SK-N-SH (cell line): ENCODE measurements around the gene SLC15A1. TPM values are rescaled to one million over a fixed set of nuclear protein-coding genes. Genes with fewer than 3 reads are reported as not detected.

ENCODE experiments used
- CTCF ChIA-PET: fragments of 300-600, 350-600 bp; formaldehyde crosslinking; extraction: SDS; loops from one replicate; lab custom pipeline; 2021; lab: Yijun Ruan, JAX
- POLR2A ChIA-PET: fragments of 350-600 bp; sonication (Branson Sonifier 250); formaldehyde crosslinking; extraction: SDS; loops from one replicate; lab custom pipeline; 2020; ENCODE audit warnings: antibody characterized with exemption, inconsistent platforms; lab: Yijun Ruan, JAX
- DNase-seq: peaks from one replicate; pipeline ENCODE4 v3.0.0; 2012
- H2AFZ ChIP-seq: fragments of 200-600 bp; sonication (generic); 2 replicates; pipeline ENCODE4 v1.8.1; 2016; ENCODE audit warnings: antibody characterized with exemption, mild to moderate bottlenecking, low read depth
- H3F3A ChIP-seq: fragments of 200-600 bp; sonication (generic); replicated peaks from 2 replicates; pipeline ENCODE3; 2016; ENCODE audit warnings: antibody characterized with exemption, mild to moderate bottlenecking; ENCODE audit not compliant: insufficient read depth
- H3K27ac ChIP-seq, 2 experiments: fragments of 200-500 bp in 1 of 2; fragments of 200-600 bp in 1 of 2; sonication (Bioruptor generic) in 1 of 2; sonication (generic), shearing (Covaris generic) in 1 of 2; 2 replicates each; pipeline versions ENCODE4 v1.5.1 to v1.6.1; 2014 to 2016; ENCODE audit warnings: low read depth in 2 of 2, inconsistent platforms in 1 of 2, low read length in 1 of 2, mild to moderate bottlenecking in 1 of 2, mixed read lengths in 1 of 2
- H3K27me3 ChIP-seq: fragments of 200-600 bp; sonication (generic), shearing (Covaris generic); 2 replicates; pipeline ENCODE4 v1.6.1; 2016; ENCODE audit warnings: mixed run types; ENCODE audit not compliant: insufficient read depth
- H3K36me3 ChIP-seq, 2 experiments: fragments of 200-500 bp in 1 of 2; fragments of 200-600 bp in 1 of 2; sonication (Bioruptor generic) in 1 of 2; sonication (generic) in 1 of 2; replicated peaks in 1 of 2; 2 replicates each; pipeline versions ENCODE3 to v1.5.1; 2014 to 2016; ENCODE audit warnings: low read length in 1 of 2, mild to moderate bottlenecking in 1 of 2; ENCODE audit not compliant: insufficient read depth in 2 of 2, control insufficient read depth in 1 of 2
- H3K4me1 ChIP-seq, 2 experiments: fragments of 200-500 bp in 1 of 2; fragments of 200-600 bp in 1 of 2; sonication (Bioruptor generic) in 1 of 2; sonication (generic), shearing (Covaris generic) in 1 of 2; 2 replicates each; pipeline versions ENCODE4 v1.5.1 to v1.6.1; 2014 to 2016; ENCODE audit warnings: low read depth in 1 of 2, low read length in 1 of 2, mixed run types in 1 of 2; ENCODE audit not compliant: insufficient read depth in 2 of 2, control insufficient read depth in 1 of 2
- H3K4me2 ChIP-seq: fragments of 200-600 bp; sonication (generic), shearing (Covaris generic); 2 replicates; pipeline ENCODE4 v1.6.1; 2017; ENCODE audit warnings: mixed run types
- H3K4me3 ChIP-seq, 2 experiments: fragments of 200-500 bp in 1 of 2; fragments of 200-600 bp in 1 of 2; sonication (Bioruptor generic) in 1 of 2; sonication (generic), shearing (Covaris generic) in 1 of 2; 2 replicates each; pipeline versions ENCODE4 v1.5.1 to v1.8.1; 2014 to 2016; ENCODE audit warnings: low read depth in 2 of 2, inconsistent platforms in 1 of 2, low read length in 1 of 2, mild to moderate bottlenecking in 1 of 2, mixed read lengths in 1 of 2, moderate library complexity in 1 of 2
- H3K79me2 ChIP-seq: fragments of 200-600 bp; sonication (generic); 2 replicates; pipeline ENCODE4 v1.8.1; 2017; ENCODE audit warnings: mild to moderate bottlenecking; ENCODE audit not compliant: insufficient read depth
- H3K9ac ChIP-seq: fragments of 200-600 bp; sonication (generic); 2 replicates; pipeline ENCODE4 v1.6.1; 2017; ENCODE audit warnings: mixed run types
- H3K9me2 ChIP-seq: fragments of 200-600 bp; sonication (generic); 2 replicates; pipeline ENCODE4 v1.6.1; 2017; ENCODE audit warnings: mixed run types
- H3K9me3 ChIP-seq: fragments of 200-600 bp; sonication (generic); 2 replicates; pipeline ENCODE4 v1.6.1; 2017; ENCODE audit warnings: mixed run types, mild to moderate bottlenecking, moderate library complexity
- H4K20me1 ChIP-seq: fragments of 200-600 bp; sonication (generic); 2 replicates; pipeline ENCODE4 v1.6.1; 2017; ENCODE audit warnings: mild to moderate bottlenecking, mixed run types; ENCODE audit not compliant: insufficient read depth
- CHD2 ChIP-seq: fragments of 150-350 bp; IDR thresholded peaks from 2 replicates; pipeline ENCODE4 v1.6.1; 2018; ENCODE audit warnings: low read length; ENCODE audit not compliant: partially characterized antibody
- ELF1 ChIP-seq: IDR thresholded peaks from 2 replicates; pipeline ENCODE4 v1.4.0; 2012
- EZH2phosphoT487 ChIP-seq: fragments of 200-600 bp; sonication (generic); IDR thresholded peaks from 2 replicates; pipeline ENCODE4 v1.6.1; 2017; ENCODE audit warnings: low read depth, mixed run types, mild to moderate bottlenecking, antibody characterized with exemption, moderate library complexity, borderline replicate concordance
- FOXM1 ChIP-seq: IDR thresholded peaks from 2 replicates; pipeline ENCODE4 v1.4.0; 2012; ENCODE audit warnings: low read depth, mild to moderate bottlenecking
- GATA2 ChIP-seq: sonication (generic); formaldehyde crosslinking; IDR thresholded peaks from 2 replicates; pipeline ENCODE4 v1.5.0; 2020; ENCODE audit warnings: mild to moderate bottlenecking, missing genetic modification reagents
- JUND ChIP-seq: IDR thresholded peaks from 2 replicates; pipeline ENCODE4 v1.4.0; 2012
- MEF2A ChIP-seq: IDR thresholded peaks from 2 replicates; pipeline ENCODE4 v1.4.0; 2012; ENCODE audit warnings: low read depth, borderline replicate concordance
- NFIC ChIP-seq: IDR thresholded peaks from 2 replicates; pipeline ENCODE4 v1.4.0; 2012; ENCODE audit warnings: borderline replicate concordance
- POLR2AphosphoS5 ChIP-seq: IDR thresholded peaks from 2 replicates; pipeline ENCODE4 v1.6.1; 2012; ENCODE audit warnings: low read depth, low read length
- RCOR1 ChIP-seq: fragments of 150-350 bp; IDR thresholded peaks from 2 replicates; pipeline ENCODE4 v1.6.1; 2017; ENCODE audit warnings: antibody characterized with exemption, low read length
- RFX5 ChIP-seq: IDR thresholded peaks from 2 replicates; pipeline ENCODE4 v1.6.1; 2012; ENCODE audit warnings: mild to moderate bottlenecking, improper control_type of control experiment, low read length
- TEAD4 ChIP-seq: IDR thresholded peaks from 2 replicates; pipeline ENCODE4 v1.4.0; 2012; ENCODE audit warnings: mild to moderate bottlenecking, borderline replicate concordance; ENCODE audit not compliant: insufficient read depth
- YY1 ChIP-seq: IDR thresholded peaks from 2 replicates; pipeline ENCODE4 v1.4.0; 2012; ENCODE audit warnings: low read depth, mild to moderate bottlenecking
- WGBS: methylation state at CpG from one replicate; pipeline ENCODE4 v1.1.6; 2017; ENCODE audit warnings: low lambda C conversion rate; 5-methylcytosine and 5-hydroxymethylcytosine counted together
- polyA plus RNA-seq, 3 experiments: library from polyadenylated mRNA; depleted of rRNA; stranded (reverse); fragments of >200 nt; gene quantifications; 2 replicates each; pipeline ENCODE4 v1.2.3, GENCODE V29; 2012
- TF ChIP-seq, protein P1 (sequence below): IDR thresholded peaks from 2 replicates; pipeline ENCODE4 v1.4.0; 2012; ENCODE audit warnings: low read depth, borderline replicate concordance
- TF ChIP-seq, protein P2 (sequence below): IDR thresholded peaks from 2 replicates; pipeline ENCODE4; 2012

SLC15A1 gene
- polyA plus RNA-seq, 1 of the 3 experiments (the other 2 are of a cell fraction): not detected

DNA sequence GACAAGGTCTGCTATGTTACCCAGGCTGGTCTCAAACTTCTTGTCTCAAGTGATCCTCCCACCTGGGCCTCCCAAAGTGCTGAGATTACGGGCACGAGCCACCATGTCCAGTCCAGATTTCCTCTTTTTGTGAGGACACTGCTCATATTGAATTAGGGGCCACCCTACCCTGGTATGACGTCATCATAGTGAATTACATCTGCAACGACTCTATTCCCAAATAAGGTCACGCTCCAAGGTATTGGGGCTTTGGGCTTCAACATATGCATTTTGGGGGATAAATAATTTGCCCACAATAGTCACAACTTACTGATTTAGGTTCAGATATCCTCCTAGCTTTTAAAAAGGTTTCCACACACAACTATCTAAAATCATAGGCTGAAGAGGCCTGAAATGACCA, 9.5 kb downstream of the SLC15A1 start:
- Histone ChIP-seq H3K4me2 (no peak overlapping the region), H3K4me3 (no peak overlapping the region), H3K36me3 (no peaks in the 10 kb centered on the region), H3K9me3 (no peaks in the 10 kb centered on the region), H4K20me1 (no peaks in the 10 kb centered on the region), H2AFZ (no peak overlapping the region), H3K9me2 (no peaks in the 10 kb centered on the region), H3K79me2 (no peaks in the 10 kb centered on the region), H3F3A (no peaks in the 10 kb centered on the region), H3K9ac (no peak overlapping the region), H3K4me1 (no peaks in the 10 kb centered on the region), H3K27me3 (no peaks in the 10 kb centered on the region; the same call in 1 of the 2 replicates), H3K27ac (no peak overlapping the region)
- ChIA-PET POLR2A (no interaction called here), CTCF (no interaction called here)
- DNase-seq: no peak
- 68% methylated on average over 5 of the region's 5 CpGs for WGBS
- TF ChIP-seq FOXM1: no peak

DNA sequence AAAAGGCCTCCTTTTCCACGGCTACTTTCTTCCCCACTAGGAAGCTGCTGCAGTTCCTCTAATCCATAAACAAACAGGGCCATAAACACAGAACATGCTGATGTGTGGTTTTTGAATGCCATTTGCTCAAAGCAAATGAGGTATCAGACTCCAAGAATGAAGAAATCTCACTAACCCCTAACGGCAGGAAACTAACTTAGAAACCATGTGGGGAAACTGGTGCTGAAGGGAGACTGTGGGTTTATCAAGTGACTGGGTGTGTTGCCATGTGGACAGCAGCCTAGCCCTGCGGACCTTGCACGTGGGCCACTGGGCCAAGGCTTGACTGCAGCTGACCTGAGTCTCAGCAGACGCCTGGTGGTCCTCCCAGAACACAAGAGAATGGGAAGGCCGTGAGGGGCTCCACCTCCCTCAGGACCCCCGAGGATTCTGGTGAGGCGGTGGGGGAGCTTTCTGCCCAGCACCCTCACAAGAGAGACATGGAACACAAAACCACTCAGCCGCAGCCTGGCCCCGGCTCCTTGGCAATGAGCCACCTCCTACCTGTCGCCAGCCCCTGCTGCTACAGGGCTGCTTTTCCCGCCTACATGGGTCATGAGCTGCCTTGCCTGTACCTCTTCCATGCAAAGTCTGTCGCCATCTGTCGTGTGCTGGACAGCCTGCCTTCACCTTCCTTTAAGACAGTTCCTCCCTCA, 10.6 kb downstream of the SLC15A1 start:
- no peaks in the 10 kb centered on the region for H3K4me1 ChIP-seq
- DNase-seq: no peak
- H3K9me3 ChIP-seq: no peaks in the 10 kb centered on the region
- H3K9me2 ChIP-seq: no peaks in the 10 kb centered on the region
- no peak overlapping the region for H3K27ac ChIP-seq
- H3F3A ChIP-seq: no peaks in the 10 kb centered on the region
- CTCF ChIA-PET: interaction anchor here (1.1 kb wide), 1 partner anchor 110 kb away, joined by 3 read pairs; no protein-coding TSS in a partner anchor
- no peak overlapping the region for H2AFZ ChIP-seq
- no peaks in the 10 kb centered on the region for H3K36me3 ChIP-seq
- TF ChIP-seq ELF1 (no peak), JUND (no peak), GATA2 (no peak), RFX5 (no peak), NFIC (no peak), MEF2A (no peak)
- TF ChIP-seq, protein P1, sequence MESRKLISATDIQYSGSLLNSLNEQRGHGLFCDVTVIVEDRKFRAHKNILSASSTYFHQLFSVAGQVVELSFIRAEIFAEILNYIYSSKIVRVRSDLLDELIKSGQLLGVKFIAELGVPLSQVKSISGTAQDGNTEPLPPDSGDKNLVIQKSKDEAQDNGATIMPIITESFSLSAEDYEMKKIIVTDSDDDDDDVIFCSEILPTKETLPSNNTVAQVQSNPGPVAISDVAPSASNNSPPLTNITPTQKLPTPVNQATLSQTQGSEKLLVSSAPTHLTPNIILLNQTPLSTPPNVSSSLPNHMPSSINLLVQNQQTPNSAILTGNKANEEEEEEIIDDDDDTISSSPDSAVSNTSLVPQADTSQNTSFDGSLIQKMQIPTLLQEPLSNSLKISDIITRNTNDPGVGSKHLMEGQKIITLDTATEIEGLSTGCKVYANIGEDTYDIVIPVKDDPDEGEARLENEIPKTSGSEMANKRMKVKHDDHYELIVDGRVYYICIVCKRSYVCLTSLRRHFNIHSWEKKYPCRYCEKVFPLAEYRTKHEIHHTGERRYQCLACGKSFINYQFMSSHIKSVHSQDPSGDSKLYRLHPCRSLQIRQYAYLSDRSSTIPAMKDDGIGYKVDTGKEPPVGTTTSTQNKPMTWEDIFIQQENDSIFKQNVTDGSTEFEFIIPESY: no peak
- TF ChIP-seq, protein P2, sequence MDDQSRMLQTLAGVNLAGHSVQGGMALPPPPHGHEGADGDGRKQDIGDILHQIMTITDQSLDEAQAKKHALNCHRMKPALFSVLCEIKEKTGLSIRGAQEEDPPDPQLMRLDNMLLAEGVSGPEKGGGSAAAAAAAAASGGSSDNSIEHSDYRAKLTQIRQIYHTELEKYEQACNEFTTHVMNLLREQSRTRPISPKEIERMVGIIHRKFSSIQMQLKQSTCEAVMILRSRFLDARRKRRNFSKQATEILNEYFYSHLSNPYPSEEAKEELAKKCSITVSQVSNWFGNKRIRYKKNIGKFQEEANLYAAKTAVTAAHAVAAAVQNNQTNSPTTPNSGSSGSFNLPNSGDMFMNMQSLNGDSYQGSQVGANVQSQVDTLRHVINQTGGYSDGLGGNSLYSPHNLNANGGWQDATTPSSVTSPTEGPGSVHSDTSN: no peak
- TF ChIP-seq, all 33 proteins: peak for 0
- no peaks in the 10 kb centered on the region for H3K79me2 ChIP-seq
- POLR2A ChIA-PET: no interaction called here
- H3K4me2 ChIP-seq: no peak overlapping the region
- H4K20me1 ChIP-seq: no peaks in the 10 kb centered on the region
- no peaks in the 10 kb centered on the region; the same call in 1 of the 2 replicates for H3K27me3 ChIP-seq
- 65% methylated on average over 11 of the region's 14 CpGs for WGBS
- H3K4me3 ChIP-seq: no peak overlapping the region
- no peak overlapping the region for H3K9ac ChIP-seq

DNA sequence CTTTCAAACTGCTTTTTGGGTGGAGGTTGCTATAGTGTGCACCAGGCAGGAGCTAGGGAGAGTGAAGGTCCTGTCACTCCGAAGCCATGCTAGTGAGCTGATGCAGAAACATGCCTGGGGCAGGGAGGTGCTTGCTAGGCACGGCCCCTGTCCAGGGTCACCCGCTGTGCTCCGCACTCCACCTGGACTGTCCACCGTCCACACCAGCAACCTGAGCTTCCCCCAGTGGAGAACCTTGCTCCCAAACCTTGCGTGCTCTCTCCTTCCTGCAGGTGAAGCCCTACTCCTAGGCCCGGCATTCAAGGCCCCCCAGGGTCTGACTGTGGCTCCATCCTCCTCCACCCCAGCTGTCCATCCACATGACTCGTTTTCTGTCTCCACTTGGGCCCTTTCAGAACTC, 12.3 kb downstream of the SLC15A1 start:
- Histone ChIP-seq H3K79me2 (no peaks in the 10 kb centered on the region), H3K27ac (no peak overlapping the region), H3K36me3 (no peaks in the 10 kb centered on the region), H3K27me3 (no peaks in the 10 kb centered on the region; the same call in 1 of the 2 replicates), H3K9me2 (no peaks in the 10 kb centered on the region), H3K9ac (no peak overlapping the region), H4K20me1 (no peaks in the 10 kb centered on the region), H3K9me3 (no peaks in the 10 kb centered on the region), H3F3A (no peaks in the 10 kb centered on the region), H2AFZ (no peak overlapping the region), H3K4me2 (no peak overlapping the region), H3K4me1 (no peaks in the 10 kb centered on the region), H3K4me3 (no peak overlapping the region)
- no peak for DNase-seq
- WGBS: 51% methylated on average over 3 of the region's 8 CpGs
- CTCF ChIA-PET: no interaction called here
- POLR2A ChIA-PET: no interaction called here
- TF ChIP-seq, protein P2: no peak
- TF ChIP-seq POLR2AphosphoS5 (no peak), TEAD4 (no peak), YY1 (no peak), RCOR1 (no peak), CHD2 (no peak), NFIC (no peak), GATA2 (no peak), EZH2phosphoT487 (no peak), RFX5 (no peak)
